NCI-H1092 treated with DMSO at 0.1 percent for 48 hours (cell line): ENCODE data around the gene C10orf143.

Experiments used
- DNase-seq: peaks from one replicate; lab custom pipeline; 2025; lab: John Stamatoyannopoulos, UW

C10orf143 gene

GRCh38 chr10:130014263-130015074 lies 96.2 kb downstream of the C10orf143 start:
- no peak for DNase-seq
